Measurements from ENCODE around the gene ERC1.
A peak's percentile ranks its signal among the peaks of the same experiment; 100 is the strongest.
"Not testable (repeated sequence)": the region's sequence is repeated elsewhere in the genome, so short reads cannot be mapped to it uniquely, and the experiment has no call there.

The ERC1 gene

DNA sequence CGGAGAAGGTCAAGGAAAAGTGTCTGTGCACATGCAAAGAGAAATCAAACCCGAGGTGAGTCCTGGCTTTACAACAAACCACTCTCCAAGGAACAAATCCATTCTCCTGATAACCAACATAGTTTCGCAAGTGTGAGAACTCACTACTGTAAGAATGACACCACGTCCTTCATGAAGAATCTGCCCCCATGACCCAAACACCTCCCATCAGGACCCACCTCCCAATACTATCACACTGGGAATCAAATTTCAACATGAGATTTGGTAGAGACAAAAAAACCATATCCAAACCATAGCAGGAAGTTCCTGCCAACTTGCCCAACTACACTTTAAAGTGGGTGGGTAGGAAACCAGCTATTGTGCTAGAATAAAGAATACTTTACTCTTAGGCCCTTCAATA, 2.4 kb upstream of the ERC1 start:
- DNase-seq (ENCODE audit: low read depth), result no peak

DNA sequence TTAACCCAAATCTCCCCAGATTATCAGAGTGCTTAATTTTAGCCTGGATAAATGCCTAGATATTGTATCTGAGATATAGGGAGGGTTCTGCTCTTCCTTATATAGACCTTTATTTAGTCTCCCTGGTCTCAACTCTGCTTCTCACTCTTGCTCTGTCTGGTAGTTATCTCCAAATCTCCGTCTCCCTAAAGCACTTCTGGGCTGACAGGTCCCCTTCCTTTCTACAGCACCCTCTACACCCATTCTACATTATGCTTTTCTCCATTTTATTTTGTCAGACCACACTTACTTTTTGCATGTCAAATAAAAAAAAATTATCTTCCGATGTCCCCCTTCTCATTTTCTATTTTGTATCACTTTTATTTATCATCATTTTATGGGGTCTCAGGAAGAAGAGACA, 2.0 kb upstream of the ERC1 start:
- no peak for DNase-seq (ENCODE audit: low read depth)

DNA sequence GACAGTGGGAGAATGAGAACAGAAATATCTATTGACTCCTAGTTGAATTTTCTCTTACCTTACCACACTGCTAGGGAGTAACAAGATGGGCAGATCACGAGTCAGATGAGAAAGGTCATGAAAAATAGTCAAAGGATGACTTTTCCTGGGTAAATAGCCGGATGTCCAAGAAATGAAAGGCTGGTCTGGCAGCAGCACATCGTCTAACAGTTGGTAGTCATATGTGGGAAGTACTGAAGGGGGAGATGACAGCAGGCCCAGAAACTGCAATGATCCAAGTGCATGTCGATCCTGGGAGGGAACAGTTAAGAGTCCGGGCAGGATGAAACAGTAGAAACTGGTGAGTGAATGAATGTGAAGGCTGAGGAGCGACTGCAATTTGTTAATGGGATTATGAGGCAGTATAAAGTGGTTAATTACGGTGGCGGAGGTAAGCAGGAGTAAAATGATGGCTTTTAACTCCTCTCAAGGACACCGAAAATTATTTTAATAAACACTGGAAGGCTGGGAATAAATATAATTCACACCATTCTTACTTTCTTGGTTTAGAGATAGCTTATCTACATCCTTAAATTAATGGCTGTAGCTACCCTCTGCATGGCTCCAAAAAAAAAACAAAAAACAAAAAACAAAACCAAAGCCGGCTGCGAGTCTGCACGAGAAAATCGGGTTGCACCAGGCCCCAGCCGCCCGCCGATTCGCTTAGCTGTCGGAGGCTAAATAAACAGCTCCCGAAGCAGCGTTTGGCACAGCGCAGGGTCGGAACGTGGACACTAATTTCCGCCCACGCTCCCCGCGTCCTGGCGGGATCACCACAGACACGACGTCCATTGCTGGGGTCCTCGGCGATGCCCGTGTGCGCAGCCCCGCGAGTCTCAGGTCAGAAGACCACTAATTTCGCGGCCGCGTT, 1.0 kb upstream of the ERC1 start:
- DNase-seq (ENCODE audit: low read depth), result peak; percentile 25

DNA sequence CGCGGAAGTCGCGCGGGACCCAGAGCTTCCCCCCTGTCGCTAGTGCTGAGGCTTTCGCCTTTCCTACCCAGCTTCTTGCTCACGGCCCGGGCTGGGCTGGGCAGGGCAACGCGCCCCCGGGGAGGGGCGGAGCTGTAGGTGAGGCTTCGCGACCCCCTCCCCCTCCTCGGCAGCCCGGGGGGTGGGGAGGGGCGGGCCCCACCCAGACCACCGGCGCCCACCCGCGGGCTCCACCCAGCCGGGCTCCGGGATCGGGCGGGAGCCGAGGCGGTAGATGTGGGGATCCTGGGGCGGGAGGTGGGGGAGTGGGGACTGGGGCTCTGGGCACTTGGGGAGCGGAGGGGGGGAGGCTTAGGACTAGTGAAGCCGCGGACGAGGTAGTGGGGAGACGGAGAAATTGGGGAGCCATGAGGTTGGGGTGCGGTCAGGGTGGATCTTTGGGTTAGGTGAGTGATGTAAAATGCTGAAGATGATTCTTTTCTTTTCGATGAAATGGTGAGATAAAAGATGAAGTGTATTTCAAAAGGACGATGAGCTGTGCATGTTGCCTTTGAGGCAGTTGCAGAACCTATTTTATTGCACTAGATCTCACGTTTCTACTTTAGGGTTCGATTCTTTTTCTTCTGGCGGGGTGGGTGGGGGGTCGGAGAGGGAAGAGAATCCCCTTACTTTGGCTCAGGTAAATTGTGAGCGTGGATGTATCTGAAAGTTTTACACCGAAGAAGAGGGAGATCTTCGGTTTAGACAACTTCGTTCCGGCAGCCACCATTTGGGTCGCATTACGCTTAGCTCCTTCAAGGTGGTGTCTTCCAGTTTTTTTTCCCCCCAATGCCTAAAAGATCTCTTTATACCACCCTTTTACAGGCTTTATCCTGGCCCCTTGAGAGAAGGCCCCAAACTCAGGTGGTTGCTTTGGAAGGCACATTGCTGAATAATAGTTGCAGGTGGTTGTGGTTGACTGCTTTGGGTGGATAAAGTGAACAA, 619 bp downstream of the ERC1 start:
- no peak for DNase-seq (ENCODE audit: low read depth)

DNA sequence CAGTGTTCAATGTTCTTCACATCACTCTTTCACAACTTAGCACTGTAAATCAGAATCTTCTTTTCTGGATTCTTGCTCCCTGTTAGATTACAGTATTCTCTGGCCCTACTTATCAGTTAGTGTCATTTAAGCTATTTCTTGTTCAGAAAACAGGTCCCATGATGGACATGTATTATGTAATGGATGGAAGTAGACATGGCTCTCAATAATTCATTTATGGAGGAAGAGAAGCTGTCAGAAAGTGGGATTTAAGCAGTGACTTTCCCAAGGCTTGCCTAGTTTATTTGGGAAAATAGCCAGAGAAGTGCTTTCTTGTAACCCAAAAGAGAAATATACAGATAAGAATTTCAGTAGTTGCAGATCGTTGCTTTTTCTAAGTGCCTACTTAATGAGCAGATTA, 1.6 kb downstream of the ERC1 start:
- DNase-seq (ENCODE audit: low read depth), result no peak

- no peak for DNase-seq (ENCODE audit: low read depth)
Observed at GRCh38 chr12:996881-997280, 5.9 kb downstream of the ERC1 start.

- DNase-seq (ENCODE audit: low read depth), result no peak
Observed at GRCh38 chr12:997505-997904, 6.5 kb downstream of the ERC1 start.

DNA sequence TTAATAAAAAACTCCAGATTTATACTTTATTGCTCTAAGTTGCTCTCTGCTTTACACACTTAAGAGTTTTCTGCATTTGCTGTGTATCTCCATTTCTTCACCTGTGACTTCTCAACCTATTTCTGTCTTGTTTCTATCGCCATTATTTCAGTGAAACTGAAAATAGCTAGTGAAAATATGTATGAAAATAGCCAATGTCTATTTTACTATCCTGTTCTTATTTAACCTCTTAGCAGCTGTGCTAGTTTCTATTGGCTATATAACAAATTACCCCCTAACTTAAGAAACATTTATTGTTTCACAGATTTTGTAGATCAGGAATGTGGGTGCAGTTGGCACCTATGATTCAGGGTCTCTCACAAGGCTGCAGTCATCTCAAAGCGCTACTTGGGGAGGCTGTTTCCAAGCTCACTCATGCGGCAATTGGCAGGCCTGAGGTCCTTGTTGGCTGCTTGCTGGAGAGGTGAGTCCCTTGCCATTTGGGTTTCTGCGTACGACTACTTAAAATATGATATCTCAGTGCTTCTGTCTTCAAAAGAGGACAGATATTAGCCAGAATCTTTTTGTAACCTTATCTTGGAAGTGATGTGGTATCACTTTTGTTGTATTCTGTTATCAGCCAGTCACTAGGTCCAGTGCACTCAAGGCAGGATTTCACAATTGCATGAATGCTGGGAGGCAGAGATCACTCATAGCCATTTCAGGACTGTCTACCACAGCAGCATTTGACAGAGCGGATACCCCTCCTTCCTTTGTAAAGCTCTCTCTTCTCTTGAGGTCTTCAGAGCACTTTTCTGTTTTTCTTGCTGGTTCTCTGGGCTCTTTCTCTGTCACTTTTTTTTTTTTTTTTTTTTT, 7.2 kb downstream of the ERC1 start:
- DNase-seq (ENCODE audit: low read depth), result no peak

GRCh38 chr12:999736-1000135, 8.7 kb downstream of the ERC1 start:
- not testable (repeated sequence) for DNase-seq (ENCODE audit: low read depth)

GRCh38 chr12:1001507-1001906, 10.5 kb downstream of the ERC1 start:
- no peak for DNase-seq (ENCODE audit: low read depth)

- DNase-seq (ENCODE audit: low read depth), result no peak
Observed at GRCh38 chr12:1003600-1004271, 12.7 kb downstream of the ERC1 start.

DNA sequence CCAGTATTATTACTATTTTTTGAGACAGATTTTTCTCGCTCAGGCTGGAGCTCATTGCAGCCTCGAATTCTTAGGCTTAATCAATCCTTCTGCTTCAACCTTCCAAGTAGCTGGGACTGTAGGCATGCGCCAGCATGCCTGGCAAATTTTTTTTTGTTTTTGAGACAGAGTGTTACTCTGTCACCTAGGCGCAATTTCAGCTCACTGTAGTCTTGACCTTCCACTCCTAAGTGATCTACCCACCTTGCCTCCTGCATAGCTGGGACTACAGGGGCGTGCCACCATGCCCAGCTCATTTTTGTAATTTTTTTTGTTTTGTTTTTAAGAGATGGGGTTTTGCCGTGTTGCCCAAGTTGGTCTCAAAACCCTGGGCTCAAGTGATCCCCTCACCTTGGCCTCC, 15.2 kb downstream of the ERC1 start:
- no peak for DNase-seq (ENCODE audit: low read depth)

- no peak for DNase-seq (ENCODE audit: low read depth)
Observed at GRCh38 chr12:1007276-1007675, 16.3 kb downstream of the ERC1 start.

GRCh38 chr12:1007994-1008393, 17.0 kb downstream of the ERC1 start:
- no peak for DNase-seq (ENCODE audit: low read depth)

- no peak for DNase-seq (ENCODE audit: low read depth)
Observed at GRCh38 chr12:1011091-1011490, 20.1 kb downstream of the ERC1 start.

- DNase-seq (ENCODE audit: low read depth), result no peak
Observed at GRCh38 chr12:1013618-1014489, 22.8 kb downstream of the ERC1 start.

GRCh38 chr12:1019283-1019682, 28.3 kb downstream of the ERC1 start:
- DNase-seq (ENCODE audit: low read depth), result no peak

DNA sequence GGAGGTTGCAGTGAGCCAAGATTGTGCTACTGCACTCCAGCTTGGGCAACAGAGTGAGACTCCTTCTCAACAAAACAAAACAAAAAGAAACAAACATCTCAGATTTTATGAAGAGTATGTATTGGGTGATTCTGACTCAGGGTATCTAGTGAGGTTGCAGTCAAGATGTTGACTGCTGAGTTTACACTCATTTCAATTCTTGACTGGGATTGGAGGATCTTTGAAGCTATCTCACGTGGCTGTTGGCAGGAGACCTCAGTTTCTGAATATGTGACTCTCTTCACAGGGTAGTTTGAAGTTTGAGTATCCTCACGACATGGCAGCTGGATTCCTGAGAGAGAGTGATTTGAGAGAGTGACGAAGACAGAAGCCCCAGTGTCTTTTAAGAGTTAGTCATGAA, 29.4 kb downstream of the ERC1 start:
- no peak for DNase-seq (ENCODE audit: low read depth)

GRCh38 chr12:1022032-1022970, 31.3 kb downstream of the ERC1 start:
- no peak for DNase-seq (ENCODE audit: low read depth)

All from stimulated activated CD8-positive, alpha-beta memory T cell treated with anti-CD3 and anti-CD28 coated beads, Interleukin-12 subunit alpha, Interleukin-12 subunit beta, amount 100 ng/mL, for 4 hours (primary cell).